Kidney epithelial cell (primary cell): ENCODE data around the gene TPRG1. TPM values are rescaled to one million over a fixed set of nuclear protein-coding genes. Genes with fewer than 3 reads are reported as not detected.

ENCODE experiments used
- DNase-seq: peaks from one replicate; pipeline ENCODE4 v3.0.0-alpha.2; 2010; ENCODE audit warnings: low read depth
- H3K27me3 ChIP-seq: 2 replicates; pipeline ENCODE4 v1.6.0; 2011; ENCODE audit warnings: low read length; ENCODE audit not compliant: control insufficient read depth, insufficient read depth
- H3K36me3 ChIP-seq: 2 replicates; pipeline ENCODE4 v1.5.1; 2011; ENCODE audit warnings: low read length; ENCODE audit not compliant: control insufficient read depth, insufficient read depth
- H3K4me3 ChIP-seq: 2 replicates; pipeline ENCODE4 v1.5.1; 2011; ENCODE audit warnings: low read depth, mild to moderate bottlenecking, control low read depth, low read length
- CTCF ChIP-seq: IDR thresholded peaks from 2 replicates; pipeline ENCODE4 v1.5.1; 2011; ENCODE audit warnings: mild to moderate bottlenecking, moderate library complexity, low read length, control low read depth, inconsistent platforms; ENCODE audit not compliant: insufficient read depth, poor library complexity, severe bottlenecking
- total RNA-seq: library from RNA; depleted of rRNA; stranded (reverse); fragments of >200 nt; gene quantifications from 2 replicates; pipeline ENCODE4 v1.2.3, GENCODE V29; 2015

TPRG1 gene
- total RNA-seq, 1 donor from 2014 or later, result 1.4 TPM

GRCh38 chr3:189157232-189158007 is 14.4 kb upstream of the TPRG1 start:
- no peak for DNase-seq
- no peak for TF ChIP-seq CTCF
- Histone ChIP-seq H3K4me3 (no peak overlapping the region), H3K36me3 (no peaks in the 10 kb centered on the region), H3K27me3 (peaks cover 5% of the 10 kb centered on the region)

GRCh38 chr3:189158034-189158433 is 13.7 kb upstream of the TPRG1 start:
- H3K36me3 ChIP-seq, result no peaks in the 10 kb centered on the region
- no peak for TF ChIP-seq CTCF
- H3K4me3 ChIP-seq, result no peak overlapping the region
- DNase-seq, result no peak
- H3K27me3 ChIP-seq, result peaks cover 5% of the 10 kb centered on the region

DNA sequence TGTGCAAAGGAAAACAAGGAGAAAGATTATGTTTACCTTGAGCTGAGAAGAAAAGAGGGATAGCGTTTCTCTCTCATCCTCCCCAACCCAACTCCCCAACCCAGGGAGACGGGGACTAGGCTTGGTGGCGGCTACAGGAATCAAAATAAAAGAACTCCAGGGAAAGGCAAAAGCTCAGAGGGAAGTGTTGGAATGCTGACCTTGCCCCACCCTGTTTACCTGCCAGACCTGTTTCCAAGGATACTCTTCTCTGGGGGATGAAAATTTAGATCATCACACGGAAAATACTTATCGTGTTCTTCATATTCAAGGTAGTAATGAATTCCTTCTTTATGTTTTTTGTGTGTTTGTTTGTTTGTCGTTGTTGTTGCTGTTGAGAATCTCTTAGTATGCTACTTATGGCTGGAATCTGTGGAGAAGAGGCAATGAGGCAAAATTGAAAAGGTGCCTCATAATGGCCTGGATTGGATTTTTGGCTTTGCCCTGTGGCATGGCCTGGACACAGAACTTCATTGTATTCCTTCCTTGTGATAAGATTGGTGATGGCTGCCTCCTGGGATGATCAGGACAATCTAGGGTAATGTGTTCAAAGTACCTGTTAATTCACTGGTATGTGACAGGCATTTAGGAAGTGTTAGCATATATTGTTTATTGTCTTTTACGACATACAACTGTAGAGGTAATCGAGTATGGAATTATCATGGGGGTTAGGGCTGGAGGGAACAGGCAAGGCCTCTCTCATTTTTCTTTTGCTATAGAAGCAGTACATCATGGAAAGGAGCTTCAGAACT is 11.1 kb upstream of the TPRG1 start:
- Histone ChIP-seq H3K27me3 (peaks cover 3% of the 10 kb centered on the region), H3K36me3 (no peaks in the 10 kb centered on the region), H3K4me3 (no peak overlapping the region)
- no peak for TF ChIP-seq CTCF
- DNase-seq, result no peak

DNA sequence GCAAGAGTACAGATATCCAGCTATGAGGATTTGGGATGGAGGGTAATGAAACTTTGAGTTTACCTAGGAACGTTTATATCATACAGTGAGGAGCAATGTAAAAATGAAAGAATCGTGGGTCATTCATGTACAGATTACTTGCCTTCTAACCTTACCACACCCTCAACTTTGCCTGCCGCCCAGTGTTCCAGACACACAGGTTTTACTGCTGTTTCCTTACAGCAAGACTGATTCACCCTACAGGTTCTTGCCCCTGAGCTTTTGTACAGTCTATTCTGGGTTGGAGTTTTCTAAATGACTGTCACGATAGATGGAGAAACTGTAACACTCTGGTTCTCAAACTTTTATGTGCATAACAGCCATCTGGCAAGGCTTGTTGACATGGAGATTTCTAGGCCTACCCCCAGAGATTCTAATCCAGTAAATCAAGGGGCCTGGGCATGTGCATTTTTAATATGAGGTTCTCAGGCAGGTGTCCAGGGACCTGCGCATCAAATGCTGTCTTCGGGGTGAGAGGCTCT is 6.6 kb upstream of the TPRG1 start:
- no peaks in the 10 kb centered on the region for H3K36me3 ChIP-seq
- TF ChIP-seq CTCF, result no peak
- no peaks in the 10 kb centered on the region for H3K27me3 ChIP-seq
- no peak overlapping the region for H3K4me3 ChIP-seq
- no peak for DNase-seq

DNA sequence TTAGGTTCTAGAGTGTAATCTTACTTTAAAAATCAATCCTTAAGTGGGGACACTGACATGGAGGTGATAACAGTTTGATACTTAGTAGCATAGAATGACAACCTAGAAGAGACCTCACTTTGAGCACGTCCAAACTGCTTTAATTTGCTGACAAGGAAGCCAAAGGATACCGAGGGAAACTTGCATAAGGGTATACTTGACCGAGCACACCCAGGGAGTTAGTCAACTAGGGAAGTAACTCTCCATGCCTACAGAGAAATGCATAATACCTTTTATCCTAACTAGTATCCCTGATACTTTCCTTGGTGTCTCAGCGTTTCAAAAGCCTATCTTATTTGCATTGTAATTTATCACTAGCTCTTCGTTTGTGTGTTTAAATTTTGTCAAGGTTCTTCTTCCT is 5.5 kb upstream of the TPRG1 start:
- Histone ChIP-seq H3K27me3 (no peaks in the 10 kb centered on the region), H3K4me3 (no peak overlapping the region), H3K36me3 (no peaks in the 10 kb centered on the region)
- TF ChIP-seq CTCF, result no peak
- no peak for DNase-seq
